WTC11 (cell line): ENCODE results near the gene SCYGR4. TPM values are rescaled to one million over a fixed set of nuclear protein-coding genes. Genes with fewer than 3 reads are reported as not detected.
A peak's percentile ranks its signal among the peaks of the same experiment; 100 is the strongest.

Experiments
- ATAC-seq: fragments of 200-7000 bp; cut with Tn5 transposase; 2 replicates; pipeline ENCODE4 v1.10.0; 2021; ENCODE audit warnings: mild to moderate bottlenecking, moderate library complexity
- CTCF ChIA-PET: fragments of 300-600 bp; sonication (Branson Sonifier 250); formaldehyde crosslinking; loops from one replicate; lab custom pipeline; 2021; ENCODE audit warnings: antibody characterized with exemption; lab: Charles Lee
- POLR2A ChIA-PET: fragments of 350-600 bp; sonication (Branson Sonifier 250); formaldehyde crosslinking; loops from one replicate; lab custom pipeline; 2021; ENCODE audit warnings: antibody characterized with exemption; lab: Charles Lee
- DNase-seq: peaks from one replicate; pipeline ENCODE4 v3.0.0; 2021; ENCODE audit warnings: low spot score
- H3K27ac Mint-ChIP-seq: 2 replicates; pipeline ENCODE4 v1.8.0; 2021; ENCODE audit warnings: mixed read lengths
- H3K27me3 Mint-ChIP-seq: 2 replicates; pipeline ENCODE4 v1.8.0; 2021; ENCODE audit warnings: low read depth, mild to moderate bottlenecking, moderate library complexity, mixed read lengths
- H3K36me3 Mint-ChIP-seq: 2 replicates; pipeline ENCODE4 v1.8.0; 2021; ENCODE audit warnings: mixed read lengths
- H3K4me1 Mint-ChIP-seq: 2 replicates; pipeline ENCODE4 v1.8.0; 2022; ENCODE audit warnings: mixed read lengths
- H3K4me3 Mint-ChIP-seq: 2 replicates; pipeline ENCODE4 v1.8.0; 2021; ENCODE audit warnings: mild to moderate bottlenecking, moderate library complexity, mixed read lengths
- H3K9me3 Mint-ChIP-seq: 2 replicates; pipeline ENCODE4 v1.8.0; 2021; ENCODE audit warnings: mixed read lengths
- ARID4B ChIP-seq: sonication (generic); formaldehyde crosslinking; IDR thresholded peaks from 2 replicates; pipeline ENCODE4 v1.8.0; 2023; ENCODE audit warnings: missing genetic modification reagents, mild to moderate bottlenecking, borderline replicate concordance
- CBFB ChIP-seq: sonication (generic); formaldehyde crosslinking; IDR thresholded peaks from 2 replicates; pipeline ENCODE4 v1.8.1; 2022; ENCODE audit warnings: mild to moderate bottlenecking, low read depth, missing genetic modification reagents
- CREM ChIP-seq: sonication (generic); formaldehyde crosslinking; IDR thresholded peaks from 2 replicates; pipeline ENCODE4 v1.8.1; 2022; ENCODE audit warnings: mild to moderate bottlenecking, missing genetic modification reagents, moderate library complexity
- ELF4 ChIP-seq: sonication (generic); formaldehyde crosslinking; IDR thresholded peaks from 2 replicates; pipeline ENCODE4 v1.8.1; 2022; ENCODE audit warnings: low read depth, mild to moderate bottlenecking, moderate library complexity, missing genetic modification reagents
- FOXK1 ChIP-seq: sonication (generic); formaldehyde crosslinking; IDR thresholded peaks from 2 replicates; pipeline ENCODE4 v1.8.0; 2022; ENCODE audit warnings: mild to moderate bottlenecking, moderate library complexity, missing genetic modification reagents
- GABPB1 ChIP-seq: sonication (generic); formaldehyde crosslinking; IDR thresholded peaks from 2 replicates; pipeline ENCODE4 v1.8.1; 2023; ENCODE audit warnings: mild to moderate bottlenecking, missing genetic modification reagents
- HMGA2 ChIP-seq: fragments of 250-450 bp; sonication (Bioruptor Pico); IDR thresholded peaks from 2 replicates; pipeline ENCODE4 v1.4.0; 2021; ENCODE audit warnings: mild to moderate bottlenecking, moderate library complexity
- JAZF1 ChIP-seq: fragments of 250-450 bp; sonication (Bioruptor Pico); IDR thresholded peaks from 2 replicates; pipeline ENCODE4 v1.9.0; 2021; ENCODE audit warnings: moderate library complexity, mild to moderate bottlenecking, inconsistent platforms
- RORB ChIP-seq: fragments of 250-450 bp; sonication (Bioruptor Pico); IDR thresholded peaks from 2 replicates; pipeline ENCODE4 v1.9.0; 2021; ENCODE audit warnings: mild to moderate bottlenecking
- SMAD3 ChIP-seq: sonication (generic); formaldehyde crosslinking; IDR thresholded peaks from 2 replicates; pipeline ENCODE4 v1.8.0; 2022; ENCODE audit warnings: missing genetic modification reagents, mild to moderate bottlenecking, borderline replicate concordance
- SOX15 ChIP-seq: fragments of 250-450 bp; sonication (Bioruptor Pico); IDR thresholded peaks from 2 replicates; pipeline ENCODE4 v1.9.0; 2021; ENCODE audit warnings: mild to moderate bottlenecking
- SP1 ChIP-seq: sonication (generic); formaldehyde crosslinking; conservative IDR thresholded peaks from 2 replicates; pipeline ENCODE4 v1.8.1; 2022; ENCODE audit warnings: missing genetic modification reagents
- ZBTB21 ChIP-seq: sonication (generic); formaldehyde crosslinking; IDR thresholded peaks from 2 replicates; pipeline ENCODE4 v1.8.1; 2023; ENCODE audit warnings: mild to moderate bottlenecking, missing genetic modification reagents, borderline replicate concordance
- ZNF138 ChIP-seq: sonication (generic); formaldehyde crosslinking; conservative IDR thresholded peaks from 2 replicates; pipeline ENCODE4 v1.8.1; 2022; ENCODE audit warnings: mild to moderate bottlenecking, moderate library complexity, missing genetic modification reagents
- ZNF263 ChIP-seq: sonication (generic); formaldehyde crosslinking; IDR thresholded peaks from 2 replicates; pipeline ENCODE4 v1.8.1; 2022; ENCODE audit warnings: low read depth, mild to moderate bottlenecking, moderate library complexity, missing genetic modification reagents
- ZNF416 ChIP-seq: fragments of 250-450 bp; sonication (Bioruptor Pico); IDR thresholded peaks from 2 replicates; pipeline ENCODE4 v1.9.0; 2021; ENCODE audit warnings: mild to moderate bottlenecking, inconsistent platforms
- ZNF512 ChIP-seq: sonication (generic); formaldehyde crosslinking; IDR thresholded peaks from 2 replicates; pipeline ENCODE4 v1.8.1; 2022; ENCODE audit warnings: missing genetic modification reagents, borderline replicate concordance
- ZNF532 ChIP-seq: fragments of 250-450 bp; sonication (Bioruptor Pico); IDR thresholded peaks from 2 replicates; pipeline ENCODE4 v1.9.0; 2021; ENCODE audit warnings: mild to moderate bottlenecking, borderline replicate concordance
- ZNF671 ChIP-seq: fragments of 250-450 bp; sonication (Bioruptor Pico); IDR thresholded peaks from 2 replicates; pipeline ENCODE4 v1.8.0; 2021; ENCODE audit warnings: mild to moderate bottlenecking
- total RNA-seq: library from RNA; stranded (reverse); gene quantifications from 3 replicates; pipeline ENCODE4 v1.2.3, GENCODE V29; 2021
- TF ChIP-seq, protein P1 (sequence below): sonication (generic); formaldehyde crosslinking; IDR thresholded peaks from 2 replicates; pipeline ENCODE4 v1.8.1; 2022; ENCODE audit warnings: low read depth, mild to moderate bottlenecking, moderate library complexity, missing genetic modification reagents, borderline replicate concordance

Gene SCYGR4
- total RNA-seq, 1 experiment from 2014 or later = not detected

DNA sequence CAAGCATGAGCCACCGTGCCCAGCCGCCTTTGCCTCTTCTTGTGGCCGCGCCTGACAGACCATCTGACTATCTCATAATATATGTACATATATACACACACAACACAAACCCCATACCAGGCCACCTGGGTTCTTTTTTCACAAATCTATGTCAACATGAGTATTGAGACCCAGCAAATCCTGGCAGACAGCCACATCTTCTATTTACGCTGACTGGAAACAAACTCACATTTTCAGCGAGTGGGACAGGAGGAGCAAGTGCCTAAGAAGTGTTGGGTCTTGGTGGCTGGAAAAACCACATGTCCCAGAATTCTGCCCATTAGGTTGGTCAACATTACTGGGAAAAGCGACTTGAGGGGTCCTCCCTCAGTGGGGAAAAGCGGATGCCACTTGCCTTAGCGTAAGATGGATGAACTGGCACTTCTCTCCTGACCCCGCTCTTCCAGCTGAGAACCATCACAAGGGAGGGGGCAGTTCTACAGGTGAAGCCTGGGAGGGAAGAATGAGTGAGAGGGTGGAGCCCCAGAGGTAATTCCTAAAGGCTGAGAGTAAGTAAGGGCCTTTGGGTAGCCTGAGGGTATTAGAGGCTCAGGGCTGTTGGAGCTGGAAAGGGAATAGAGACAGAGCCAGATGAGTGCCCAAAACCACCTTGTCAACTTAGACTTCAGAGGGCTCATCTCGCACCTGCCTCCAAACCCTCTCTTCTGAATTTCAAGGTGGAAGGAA is 4.6 kb upstream of the SCYGR4 start:
- Mint-ChIP-seq H3K27ac (no peak overlapping the region), H3K27me3 (peaks cover 3% of the 10 kb centered on the region; the same call in 1 of the 2 replicates), H3K4me3 (no peak overlapping the region), H3K9me3 (no peaks in the 10 kb centered on the region), H3K36me3 (no peaks in the 10 kb centered on the region), H3K4me1 (peaks cover 24% of the 10 kb centered on the region)
- TF ChIP-seq CBFB (CRISPR knock-in tag) (no peak), CREM (CRISPR knock-in tag) (no peak), GABPB1 (CRISPR knock-in tag) (no peak), SOX15 (CRISPR knock-in tag) (no peak), ZBTB21 (CRISPR knock-in tag) (no peak), ZNF532 (CRISPR knock-in tag) (no peak), ZNF138 (CRISPR knock-in tag) (no peak), ELF4 (no peak), JAZF1 (CRISPR knock-in tag) (no peak), HMGA2 (no peak), RORB (no peak), SP1 (CRISPR knock-in tag) (no peak), ZNF512 (CRISPR knock-in tag) (no peak), ZNF263 (no peak), FOXK1 (no peak), ZNF416 (CRISPR knock-in tag) (no peak), SMAD3 (CRISPR knock-in tag) (no peak), ZNF671 (CRISPR knock-in tag) (no peak), ARID4B (CRISPR knock-in tag) (no peak)
- TF ChIP-seq, protein P1, sequence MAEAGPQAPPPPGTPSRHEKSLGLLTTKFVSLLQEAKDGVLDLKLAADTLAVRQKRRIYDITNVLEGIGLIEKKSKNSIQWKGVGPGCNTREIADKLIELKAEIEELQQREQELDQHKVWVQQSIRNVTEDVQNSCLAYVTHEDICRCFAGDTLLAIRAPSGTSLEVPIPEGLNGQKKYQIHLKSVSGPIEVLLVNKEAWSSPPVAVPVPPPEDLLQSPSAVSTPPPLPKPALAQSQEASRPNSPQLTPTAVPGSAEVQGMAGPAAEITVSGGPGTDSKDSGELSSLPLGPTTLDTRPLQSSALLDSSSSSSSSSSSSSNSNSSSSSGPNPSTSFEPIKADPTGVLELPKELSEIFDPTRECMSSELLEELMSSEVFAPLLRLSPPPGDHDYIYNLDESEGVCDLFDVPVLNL (CRISPR knock-in tag) = no peak
- CTCF ChIA-PET = no interaction called here
- no peak for DNase-seq
- POLR2A ChIA-PET = no interaction called here
- peak; percentile 67 for ATAC-seq
